GM12878 (cell line): Measurements from ENCODE around the gene NEGR1. TPM values are rescaled to one million over a fixed set of nuclear protein-coding genes. Genes with fewer than 3 reads are reported as not detected.

Experiments used
- ATAC-seq: fragments of 200-7000 bp; cut with Tn5 transposase; 3 replicates; pipeline ENCODE4 v1.9.1; 2020; ENCODE audit warnings: mild to moderate bottlenecking, moderate library complexity
- BruUV-seq: library from RNA; stranded (reverse); fragments of 400-500 nt; replicated peaks from 2 replicates; lab custom pipeline; 2021; lab: Mats Ljungman, UMichigan
- CTCF ChIA-PET: fragments of 300-600 bp; sonication (Branson Sonifier 250); formaldehyde crosslinking; extraction: SDS; loops from one replicate; lab custom pipeline; 2021; ENCODE audit warnings: inconsistent platforms; lab: Yijun Ruan, JAX
- POLR2A ChIA-PET: fragments of 350-600 bp; formaldehyde crosslinking; extraction: SDS; loops from one replicate; lab custom pipeline; 2021; ENCODE audit warnings: inconsistent platforms; lab: Charles Lee
- RAD21 ChIA-PET: fragments of 300-600 bp; sonication (Branson Sonifier 250); formaldehyde crosslinking; loops from one replicate; lab custom pipeline; 2023; ENCODE audit warnings: antibody characterized with exemption; ENCODE audit not compliant: unreplicated experiment; lab: Charles Lee
- SMC1A ChIA-PET: fragments of 300-600 bp; sonication (Branson Sonifier 250); formaldehyde crosslinking; loops from one replicate; lab custom pipeline; 2023; ENCODE audit not compliant: unreplicated experiment, uncharacterized antibody; lab: Charles Lee
- DNase-seq: peaks from one replicate; pipeline ENCODE4 v3.0.0-alpha.2; 2011; ENCODE audit warnings: low read depth, low spot score
- FAIRE-seq: peaks from 3 replicates; lab custom pipeline; 2011; peaks lifted over from hg19 to GRCh38; lab: Jason Lieb, UNC
- H2AFZ ChIP-seq: 2 replicates; pipeline ENCODE4 v1.6.0; 2011; ENCODE audit warnings: low read depth, low read length, control low read depth; ENCODE audit not compliant: control insufficient read depth
- H3K27ac ChIP-seq: 2 replicates; pipeline ENCODE4 v1.5.1; 2011; ENCODE audit warnings: control low read depth; ENCODE audit not compliant: control insufficient read depth, insufficient read depth
- H3K27me3 ChIP-seq, 2 experiments: replicated peaks in 1 of 2; 2 replicates each; pipeline versions ENCODE4 v1.6.0 to v1.6.1; 2011; ENCODE audit warnings: low read length in 1 of 2; ENCODE audit not compliant: control insufficient read depth in 2 of 2, insufficient read depth in 2 of 2
- H3K36me3 ChIP-seq, 2 experiments: 2 replicates each; pipeline ENCODE4 v1.5.1; 2011; ENCODE audit warnings: low read length in 1 of 2; ENCODE audit not compliant: control insufficient read depth in 2 of 2, insufficient read depth in 2 of 2
- H3K4me1 ChIP-seq: 2 replicates; pipeline ENCODE4 v1.6.1; 2011; ENCODE audit warnings: mild to moderate bottlenecking, low read length, moderate library complexity, mixed read lengths; ENCODE audit not compliant: control insufficient read depth, insufficient read depth
- H3K4me2 ChIP-seq: 2 replicates; pipeline ENCODE4 v1.6.0; 2011; ENCODE audit warnings: control low read depth; ENCODE audit not compliant: control insufficient read depth, insufficient read depth
- H3K4me3 ChIP-seq: fragments of 200-600 bp; sonication (generic); 2 replicates; pipeline ENCODE4 v1.5.1; 2016
- H3K79me2 ChIP-seq: 2 replicates; pipeline ENCODE4 v1.6.0; 2011; ENCODE audit warnings: low read length; ENCODE audit not compliant: control insufficient read depth, insufficient read depth
- H3K9ac ChIP-seq: 2 replicates; pipeline ENCODE4 v1.8.0; 2011; ENCODE audit warnings: low read length, control low read depth, mixed read lengths; ENCODE audit not compliant: control insufficient read depth, insufficient read depth
- H3K9me3 ChIP-seq: replicated peaks from 3 replicates; pipeline ENCODE4 v1.5.1; 2011; ENCODE audit warnings: mild to moderate bottlenecking, low read length; ENCODE audit not compliant: control insufficient read depth, insufficient read depth
- H4K20me1 ChIP-seq: 2 replicates; pipeline ENCODE4 v1.6.0; 2011; ENCODE audit not compliant: control insufficient read depth, insufficient read depth
- BCL3 ChIP-seq: IDR thresholded peaks from 2 replicates; pipeline ENCODE4 v1.6.1; 2011; ENCODE audit warnings: borderline replicate concordance, low read depth, mild to moderate bottlenecking, moderate library complexity, low read length; ENCODE audit not compliant: insufficient read depth, poor library complexity, severe bottlenecking
- BHLHE40 ChIP-seq, 2 experiments: fragments of 450-650 bp in 1 of 2; IDR thresholded peaks; 2 replicates each; pipeline ENCODE4 v1.6.1; 2011 to 2017; ENCODE audit warnings: low read depth in 2 of 2, borderline replicate concordance in 1 of 2, improper control_type of control experiment in 1 of 2, low read length in 1 of 2, mild to moderate bottlenecking in 1 of 2
- CHD1 ChIP-seq: IDR thresholded peaks from 2 replicates; pipeline ENCODE4 v1.6.1; 2012; ENCODE audit warnings: low read depth, low read length, improper control_type of control experiment
- HDGF ChIP-seq: fragments of 450-650 bp; IDR thresholded peaks from 2 replicates; pipeline ENCODE4 v1.6.1; 2016; ENCODE audit warnings: antibody characterized with exemption
- HSF1 ChIP-seq: fragments of 150-350 bp; IDR thresholded peaks from 2 replicates; pipeline ENCODE4 v1.6.1; 2014; ENCODE audit warnings: mild to moderate bottlenecking, low read depth, low read length
- MAX ChIP-seq: IDR thresholded peaks from 2 replicates; pipeline ENCODE4 v1.6.1; 2012; ENCODE audit warnings: low read depth, low read length, improper control_type of control experiment
- NR2F1 ChIP-seq: fragments of 450-650 bp; conservative IDR thresholded peaks from 2 replicates; pipeline ENCODE4 v1.6.1; 2017; ENCODE audit warnings: mild to moderate bottlenecking
- POLR2AphosphoS5 ChIP-seq: IDR thresholded peaks from 2 replicates; pipeline ENCODE4 v1.6.1; 2011; ENCODE audit warnings: mild to moderate bottlenecking, low read length, inconsistent platforms
- REST ChIP-seq: IDR thresholded peaks from 2 replicates; pipeline ENCODE4 v1.6.1; 2012; ENCODE audit warnings: mild to moderate bottlenecking, low read depth, low read length
- ZNF207 ChIP-seq: fragments of 450-650 bp; IDR thresholded peaks from 2 replicates; pipeline ENCODE4 v1.6.1; 2014; ENCODE audit warnings: antibody characterized with exemption, mild to moderate bottlenecking, borderline replicate concordance
- ZNF274 ChIP-seq: IDR thresholded peaks from one replicate; pipeline ENCODE4 v1.8.0; 2011; ENCODE audit not compliant: insufficient read length, insufficient read depth
- WGBS: methylation state at CpG from one replicate; pipeline ENCODE4 v1.1.6; 2016; ENCODE audit warnings: low lambda C conversion rate; ENCODE audit not compliant: insufficient replicate concordance, insufficient coverage; ENCODE audit errors: missing lambda C conversion rate; 5-methylcytosine and 5-hydroxymethylcytosine counted together
- in situ Hi-C: fragments of 300-500 bp; cut with MboI; formaldehyde crosslinking; loops from 9 replicates; pipeline ENCODE4 v1.14.3; 2018; ENCODE audit warnings: mixed read lengths
- intact Hi-C: fragments of 100-400 bp; cut with micrococcal nuclease; formaldehyde crosslinking; loops from one replicate; pipeline ENCODE4 v1.14.2; 2022; ENCODE audit not compliant: unreplicated experiment
- polyA plus RNA-seq, 11 experiments: library from polyadenylated mRNA; depleted of rRNA in 4 of 11; unstranded in 6 of 11; stranded (reverse) in 5 of 11; fragments of >200 nt; fragmentation: Nextera tagmentation in 4 of 11; fragmentation: Illumina TruSeq in 1 of 11; extraction: Ambion mirVana in 4 of 11; extraction: Trizol in 1 of 11; gene quantifications; 1 replicate in 1 of 11; 2 replicates in 10 of 11; pipeline versions ENCODE4 v1.2.1 to v1.2.3, GENCODE V29; 2011 to 2016; ENCODE audit warnings: inconsistent platforms in 2 of 11, missing spikeins in 2 of 11, low read depth in 1 of 11
- total RNA-seq, 4 experiments: library from RNA; depleted of rRNA in 3 of 4; stranded (reverse); fragments of >200 nt in 3 of 4; fragmentation: Illumina TruSeq in 1 of 4; extraction: Trizol in 1 of 4; gene quantifications; 2 replicates each; pipeline versions ENCODE4 v1.2.1 to v1.2.3, GENCODE V29; 2013 to 2021

Gene NEGR1
- total and polyA plus RNA-seq, 10 of the 15 experiments (the other 5 are each of a cell fraction or from before 2014, with no cell fraction given) = under 0.01 to 0.03 (median 0.01) TPM; not detected in 7

- TF ChIP-seq REST = no peak
- no peak for TF ChIP-seq ZNF207
- TF ChIP-seq NR2F1 = no peak
- TF ChIP-seq ZNF274 = no peak
- no peak for TF ChIP-seq CHD1
- TF ChIP-seq MAX = no peak
- TF ChIP-seq BCL3 = no peak
Observed at GRCh38 chr1:72202761-72203160, 79.6 kb downstream of the NEGR1 start (continued).

- intact Hi-C loops (no loop called here), in situ Hi-C loops (no loop called here)
- no peaks in the 10 kb centered on the region for H4K20me1 ChIP-seq
- H3K4me3 ChIP-seq = no peak overlapping the region
- no peak overlapping the region for H3K9ac ChIP-seq
- no peaks in the 10 kb centered on the region for H3K27me3 ChIP-seq
- ChIA-PET POLR2A (no interaction called here), SMC1A (no interaction called here), RAD21 (no interaction called here), CTCF (no interaction called here)
- no peak for ATAC-seq
- no peak for DNase-seq
- no peak for FAIRE-seq
- no peak overlapping the region for H3K4me2 ChIP-seq
- WGBS = 11% methylated on average over 3 of the region's 3 CpGs
- no peaks in the 10 kb centered on the region for H3K79me2 ChIP-seq
- no peaks in the 10 kb centered on the region for H3K4me1 ChIP-seq
- BruUV-seq = no TSS peak
- H3K27ac ChIP-seq = no peak overlapping the region
- H2AFZ ChIP-seq = no peak overlapping the region
- H3K36me3 ChIP-seq = no peaks in the 10 kb centered on the region
- H3K9me3 ChIP-seq = no peaks in the 10 kb centered on the region
- TF ChIP-seq BHLHE40 (IDR thresholded peaks at IDR 0.05; ENCODE audit: borderline replicate concordance in 1 of 2, low read depth in 2 of 2, low read length in 1 of 2) = no peak
- TF ChIP-seq HSF1 = no peak
- TF ChIP-seq POLR2AphosphoS5 = no peak
- TF ChIP-seq HDGF = no peak
Observed at GRCh38 chr1:72197786-72198185, 84.6 kb downstream of the NEGR1 start.
